HG02938 (cell line): ENCODE results near the gene GSS.

Source experiments
- ATAC-seq: cut with Tn5 transposase; IDR thresholded peaks from one replicate; pipeline ENCODE4 v1.9.1; 2021; ENCODE audit warnings: mild to moderate bottlenecking, moderate library complexity; ENCODE audit not compliant: unreplicated experiment

Gene GSS

GRCh38 chr20:34955231-34956040 is at the start of gene GSS, which contains the start of gene MYH7B:
Gene GSS, minus strand, starts transcription at chr20:34955806. Its CDS starts 3,954 bp downstream, at chr20:34951852.
Gene MYH7B, plus strand, starts transcription at chr20:34955868. Its CDS starts 22,138 bp downstream, at chr20:34978006.
- peak; percentile 71 for ATAC-seq

- no peak for ATAC-seq
These were observed 49.3 kb upstream of the GSS start for GRCh38 chr20:35004749-35005462.

GRCh38 chr20:35004051-35004725 is 48.6 kb upstream of the GSS start:
- ATAC-seq, result no peak

- ATAC-seq, result no peak
These were observed 47.8 kb upstream of the GSS start for GRCh38 chr20:35003211-35004031.

- no peak for ATAC-seq
These were observed 47.0 kb upstream of the GSS start for GRCh38 chr20:35002426-35003210.

- ATAC-seq, result no peak
These were observed 46.2 kb upstream of the GSS start for GRCh38 chr20:35001596-35002362.

- ATAC-seq, result no peak
These were observed 45.5 kb upstream of the GSS start for GRCh38 chr20:35000922-35001595.

GRCh38 chr20:35000311-35000921 is 44.8 kb upstream of the GSS start:
- no peak for ATAC-seq

- ATAC-seq, result no peak
These were observed 44.2 kb upstream of the GSS start for GRCh38 chr20:34999782-35000181.

- ATAC-seq, result no peak
These were observed 43.4 kb upstream of the GSS start for GRCh38 chr20:34999021-34999451.

- ATAC-seq, result no peak
These were observed 42.8 kb upstream of the GSS start for GRCh38 chr20:34998331-34998950.

GRCh38 chr20:34997774-34998173 is 42.2 kb upstream of the GSS start:
- no peak for ATAC-seq

- ATAC-seq, result no peak
These were observed 41.5 kb upstream of the GSS start for GRCh38 chr20:34997131-34997561.

- no peak for ATAC-seq
These were observed 40.8 kb upstream of the GSS start for GRCh38 chr20:34996243-34997028.

GRCh38 chr20:34995696-34996095 is 40.1 kb upstream of the GSS start:
- ATAC-seq, result no peak

- no peak for ATAC-seq
These were observed 39.6 kb upstream of the GSS start for GRCh38 chr20:34995192-34995591.
